GM23338 (cell line): Measurements from ENCODE around the gene KCMF1. TPM values are rescaled to one million over a fixed set of nuclear protein-coding genes. Genes with fewer than 3 reads are reported as not detected.

Experiments used
- ATAC-seq: fragments of 200-7000 bp; cut with Tn5 transposase; 3 replicates; pipeline ENCODE4 v1.9.1; 2020
- DNase-seq: peaks from one replicate; pipeline ENCODE4 v3.0.0-alpha.2; 2015; ENCODE audit warnings: low spot score
- H2AFZ ChIP-seq: fragments of 200-600 bp; sonication (generic); 2 replicates; pipeline ENCODE4 v1.8.0; 2016; ENCODE audit warnings: antibody characterized with exemption, mild to moderate bottlenecking, moderate library complexity
- H3F3A ChIP-seq: fragments of 200-600 bp; sonication (generic); replicated peaks from 2 replicates; pipeline ENCODE4 v1.8.0; 2017; ENCODE audit warnings: antibody characterized with exemption, mixed run types, low read depth
- H3K27ac ChIP-seq: fragments of 200-600 bp; sonication (generic); 2 replicates; pipeline ENCODE4 v1.6.1; 2016; ENCODE audit warnings: low read depth
- H3K27me3 ChIP-seq: fragments of 200-600 bp; sonication (generic); 2 replicates; pipeline ENCODE4 v1.8.0; 2016; ENCODE audit warnings: mild to moderate bottlenecking, mixed run types, moderate library complexity; ENCODE audit not compliant: insufficient read depth
- H3K36me3 ChIP-seq: fragments of 200-600 bp; sonication (generic); 2 replicates; pipeline ENCODE4 v1.8.0; 2016; ENCODE audit warnings: mild to moderate bottlenecking; ENCODE audit not compliant: insufficient read depth
- H3K4me1 ChIP-seq: fragments of 200-600 bp; sonication (generic); 2 replicates; pipeline ENCODE4 v1.8.0; 2016; ENCODE audit warnings: mild to moderate bottlenecking, moderate library complexity; ENCODE audit not compliant: insufficient read depth
- H3K4me2 ChIP-seq: fragments of 200-600 bp; sonication (generic); 2 replicates; pipeline ENCODE4 v1.7.1; 2017; ENCODE audit warnings: mixed run types
- H3K4me3 ChIP-seq: fragments of 200-600 bp; sonication (generic); 2 replicates; pipeline ENCODE4 v1.6.1; 2016; ENCODE audit warnings: mixed run types
- H3K79me2 ChIP-seq: fragments of 200-600 bp; sonication (generic); replicated peaks from 2 replicates; pipeline ENCODE4 v1.8.0; 2017; ENCODE audit warnings: mild to moderate bottlenecking; ENCODE audit not compliant: insufficient read depth
- H3K9me2 ChIP-seq: fragments of 200-600 bp; sonication (generic); 2 replicates; pipeline ENCODE4 v1.8.0; 2017; ENCODE audit not compliant: insufficient read depth
- H4K20me1 ChIP-seq: fragments of 200-600 bp; sonication (generic); replicated peaks from 2 replicates; pipeline ENCODE4 v1.8.0; 2017; ENCODE audit warnings: mild to moderate bottlenecking; ENCODE audit not compliant: insufficient read depth
- H3K27ac Mint-ChIP-seq: 2 replicates; pipeline ENCODE4 v1.8.0; 2020; ENCODE audit warnings: inconsistent platforms, mild to moderate bottlenecking, moderate library complexity, mixed read lengths
- H3K27me3 Mint-ChIP-seq: 3 replicates; pipeline ENCODE4 v1.8.0; 2022; ENCODE audit warnings: low read depth, mild to moderate bottlenecking, moderate library complexity, mixed read lengths, inconsistent platforms; ENCODE audit not compliant: insufficient read depth, poor library complexity
- H3K36me3 Mint-ChIP-seq: 3 replicates; pipeline ENCODE4 v1.8.0; 2021; ENCODE audit warnings: low read depth, mild to moderate bottlenecking, inconsistent platforms, moderate library complexity, mixed read lengths
- H3K4me1 Mint-ChIP-seq: 3 replicates; pipeline ENCODE4 v1.8.0; 2020; ENCODE audit warnings: mild to moderate bottlenecking, inconsistent platforms, mixed read lengths
- H3K4me3 Mint-ChIP-seq: 3 replicates; pipeline ENCODE4 v1.8.0; 2021; ENCODE audit warnings: moderate library complexity, mild to moderate bottlenecking, inconsistent platforms, mixed read lengths
- H3K9me3 Mint-ChIP-seq: 3 replicates; pipeline ENCODE4 v1.8.0; 2020; ENCODE audit warnings: moderate library complexity, mild to moderate bottlenecking, inconsistent platforms, mixed read lengths
- POLR2AphosphoS5 ChIP-seq: IDR thresholded peaks from 2 replicates; pipeline ENCODE4 v1.6.1; 2016; ENCODE audit warnings: antibody characterized with exemption, low read depth
- ZNF331 ChIP-seq: fragments of 250-450 bp; sonication (Bioruptor Pico); IDR thresholded peaks from 2 replicates; pipeline ENCODE4 v1.5.0; 2020; ENCODE audit warnings: low read depth, mild to moderate bottlenecking, moderate library complexity
- polyA plus RNA-seq: library from polyadenylated mRNA; unstranded; fragments of >200 nt; fragmentation: Nextera tagmentation; extraction: Ambion mirVana; gene quantifications from 2 replicates; pipeline ENCODE4 v1.2.1, GENCODE V29; 2016
- total RNA-seq: library from RNA; depleted of rRNA; stranded (reverse); fragments of >200 nt; shearing (Covaris generic); gene quantifications from 2 replicates; pipeline ENCODE4 v1.2.3, GENCODE V29; 2014
- TF ChIP-seq, protein P1 (sequence below), 2 experiments: fragments of 200-600 bp in 1 of 2; sonication (generic) in 1 of 2; conservative IDR thresholded peaks; 2 replicates each; pipeline versions ENCODE4 v1.5.1 to v1.6.1; 2016 to 2017; ENCODE audit warnings: antibody characterized with exemption in 2 of 2, low read depth in 2 of 2, mild to moderate bottlenecking in 2 of 2, moderate library complexity in 1 of 2

KCMF1 gene
- total and polyA plus RNA-seq, 2 experiments from 2014 or later: 29.3 to 120 TPM

DNA sequence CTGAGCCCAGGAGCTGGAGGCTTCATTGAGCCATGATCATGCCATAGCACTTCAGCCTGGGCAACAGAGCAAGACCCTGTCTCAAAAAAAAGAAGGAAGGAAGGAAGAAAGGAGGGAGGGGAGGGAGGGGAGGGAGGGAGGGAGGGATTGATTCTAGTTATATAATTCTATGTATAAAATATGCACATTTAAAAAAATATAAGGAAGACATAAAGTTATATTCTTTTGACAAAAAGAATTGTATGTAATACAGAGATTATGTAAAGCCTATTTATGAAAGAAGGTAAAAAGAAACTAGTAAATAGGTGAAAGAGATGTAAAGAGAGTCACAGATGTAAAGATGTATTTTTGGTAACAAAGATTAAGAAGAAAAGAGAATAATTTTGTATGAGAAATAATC, 48.0 kb upstream of the KCMF1 start (continued):
- TF ChIP-seq POLR2AphosphoS5: no peak

DNA sequence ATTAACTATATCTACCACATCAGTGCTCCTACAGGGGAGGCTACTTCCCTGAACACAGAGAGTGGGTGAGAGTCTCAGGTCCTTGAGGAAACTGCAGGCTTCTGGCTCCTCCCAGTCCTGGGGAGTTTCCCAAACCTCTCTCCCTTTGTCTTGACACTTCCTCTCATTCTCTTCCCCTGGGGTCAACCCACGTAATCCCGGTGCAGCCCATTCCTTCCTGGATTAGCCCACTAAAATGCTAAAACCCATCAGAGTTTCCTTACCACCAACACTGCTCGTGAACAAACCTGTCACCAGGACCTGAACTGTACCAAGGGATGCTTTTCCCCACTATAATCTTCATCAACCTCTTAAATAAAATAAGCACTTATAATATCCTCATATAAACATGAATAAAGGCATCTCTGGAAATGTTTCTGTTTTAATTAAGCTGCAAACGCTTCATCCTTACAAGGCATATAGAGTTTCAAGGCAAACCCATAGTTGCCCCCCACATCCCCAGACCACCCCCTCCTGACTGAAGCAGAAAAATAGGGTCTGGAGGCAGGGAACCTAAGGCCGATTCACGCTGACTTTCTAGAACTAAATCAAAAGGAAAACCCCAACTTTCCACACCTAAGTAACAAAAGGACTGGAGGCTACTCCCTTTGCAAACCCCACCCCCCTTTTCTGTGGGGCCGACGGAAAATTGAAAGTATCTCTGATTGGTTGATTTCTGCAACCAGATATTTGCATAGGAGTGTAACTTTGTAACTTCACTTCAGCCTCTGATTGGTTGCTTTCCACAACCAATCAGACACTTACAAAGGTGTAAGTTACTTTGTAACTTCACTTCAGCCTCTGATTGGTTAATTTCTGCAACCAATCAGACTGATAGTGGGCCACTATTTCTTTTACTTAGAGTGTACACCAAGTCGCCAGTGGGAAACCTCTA, 46.5 kb upstream of the KCMF1 start:
- H3K4me2 ChIP-seq: no peak overlapping the region

DNA sequence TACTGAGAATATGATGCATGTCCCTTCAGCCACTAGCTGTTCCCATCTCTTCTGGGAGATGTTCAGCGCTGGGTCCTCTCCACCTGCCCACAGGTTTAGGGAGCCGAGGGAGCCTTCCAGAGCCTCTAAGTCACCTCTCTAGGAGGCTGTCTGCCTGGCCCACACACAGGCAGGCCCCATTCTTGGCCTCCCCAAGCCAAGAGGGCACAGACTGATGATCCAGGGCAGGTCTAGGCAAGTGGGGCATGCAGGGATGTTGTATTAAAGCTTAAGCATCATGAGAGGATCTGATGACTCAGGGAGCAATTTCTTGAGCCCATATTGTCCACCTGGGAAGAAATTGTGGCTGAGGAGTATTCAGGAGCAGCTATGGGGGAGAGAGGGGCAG, 45.6 kb upstream of the KCMF1 start:
- peaks cover 20% of the 10 kb centered on the region for H3K4me1 Mint-ChIP-seq
- peaks cover 18% of the 10 kb centered on the region for H3K27me3 Mint-ChIP-seq
- Histone ChIP-seq H3K4me2 (peak overlapping the region; percentile 59; the same call in 1 of the 2 replicates), H4K20me1 (no peaks in the 10 kb centered on the region), H3K27me3 (peaks cover 7% of the 10 kb centered on the region; the same call in 1 of the 2 replicates), H2AFZ (no peak overlapping the region), H3K4me1 (peaks cover 13% of the 10 kb centered on the region; the same call in 1 of the 2 replicates), H3K9me2 (no peaks in the 10 kb centered on the region), H3K4me3 (no peak overlapping the region), H3K79me2 (no peaks in the 10 kb centered on the region), H3K36me3 (no peaks in the 10 kb centered on the region), H3F3A (peaks cover 13% of the 10 kb centered on the region; the same call in 1 of the 2 replicates), H3K27ac (peak overlapping the region; percentile 72; the same call in 1 of the 2 replicates)
- no peak overlapping the region for H3K27ac Mint-ChIP-seq
- no peak for DNase-seq
- H3K36me3 Mint-ChIP-seq: no peaks in the 10 kb centered on the region
- ATAC-seq: no peak; the same call in 2 of the 3 replicates
- TF ChIP-seq ZNF331: no peak
- H3K9me3 Mint-ChIP-seq: no peaks in the 10 kb centered on the region; the same call in 2 of the 3 replicates
- no peak overlapping the region; the same call in 2 of the 3 replicates for H3K4me3 Mint-ChIP-seq

More for the DNA sequence above, 46.5 kb upstream of the KCMF1 start:
- Mint-ChIP-seq H3K4me1 (peaks cover 20% of the 10 kb centered on the region), H3K27ac (no peak overlapping the region), H3K9me3 (no peaks in the 10 kb centered on the region; the same call in 2 of the 3 replicates), H3K27me3 (peaks cover 18% of the 10 kb centered on the region), H3K36me3 (no peaks in the 10 kb centered on the region), H3K4me3 (no peak overlapping the region)
- no peaks in the 10 kb centered on the region for H3K36me3 ChIP-seq
- no peaks in the 10 kb centered on the region for H3K79me2 ChIP-seq
- H2AFZ ChIP-seq: no peak overlapping the region
- peak; percentile 78 for DNase-seq
- no peak; the same call in 2 of the 3 replicates for ATAC-seq
- H3K9me2 ChIP-seq: no peaks in the 10 kb centered on the region
- TF ChIP-seq, protein P1, sequence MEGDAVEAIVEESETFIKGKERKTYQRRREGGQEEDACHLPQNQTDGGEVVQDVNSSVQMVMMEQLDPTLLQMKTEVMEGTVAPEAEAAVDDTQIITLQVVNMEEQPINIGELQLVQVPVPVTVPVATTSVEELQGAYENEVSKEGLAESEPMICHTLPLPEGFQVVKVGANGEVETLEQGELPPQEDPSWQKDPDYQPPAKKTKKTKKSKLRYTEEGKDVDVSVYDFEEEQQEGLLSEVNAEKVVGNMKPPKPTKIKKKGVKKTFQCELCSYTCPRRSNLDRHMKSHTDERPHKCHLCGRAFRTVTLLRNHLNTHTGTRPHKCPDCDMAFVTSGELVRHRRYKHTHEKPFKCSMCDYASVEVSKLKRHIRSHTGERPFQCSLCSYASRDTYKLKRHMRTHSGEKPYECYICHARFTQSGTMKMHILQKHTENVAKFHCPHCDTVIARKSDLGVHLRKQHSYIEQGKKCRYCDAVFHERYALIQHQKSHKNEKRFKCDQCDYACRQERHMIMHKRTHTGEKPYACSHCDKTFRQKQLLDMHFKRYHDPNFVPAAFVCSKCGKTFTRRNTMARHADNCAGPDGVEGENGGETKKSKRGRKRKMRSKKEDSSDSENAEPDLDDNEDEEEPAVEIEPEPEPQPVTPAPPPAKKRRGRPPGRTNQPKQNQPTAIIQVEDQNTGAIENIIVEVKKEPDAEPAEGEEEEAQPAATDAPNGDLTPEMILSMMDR (conservative IDR thresholded peaks at IDR 0.05; ENCODE audit: low read depth in 2 of 2): no peak
- H3K27ac ChIP-seq: peak overlapping the region; percentile 9; the same call in 1 of the 2 replicates
- H3F3A ChIP-seq: peaks cover 13% of the 10 kb centered on the region; the same call in 1 of the 2 replicates
- no peak overlapping the region for H3K4me3 ChIP-seq
- no peaks in the 10 kb centered on the region for H4K20me1 ChIP-seq
- peaks cover 13% of the 10 kb centered on the region; the same call in 1 of the 2 replicates for H3K4me1 ChIP-seq
- H3K27me3 ChIP-seq: peaks cover 7% of the 10 kb centered on the region; the same call in 1 of the 2 replicates
